ENCODE results near the gene HIPK2. TPM values are rescaled to one million over a fixed set of nuclear protein-coding genes. Genes with fewer than 3 reads are reported as not detected.
A peak's percentile ranks its signal among the peaks of the same experiment; 100 is the strongest.

The HIPK2 gene
- total RNA-seq, 1 experiment from 2014 or later, result 15.4 TPM

GRCh38 chr7:139735912-139736595 is 41.7 kb downstream of the HIPK2 start:
- DNase-seq (ENCODE audit: low spot score), result no peak

- DNase-seq (ENCODE audit: low spot score), result no peak
These were observed 42.3 kb downstream of the HIPK2 start for GRCh38 chr7:139735466-139735865.

GRCh38 chr7:139734395-139734794 is 43.4 kb downstream of the HIPK2 start:
- no peak for DNase-seq (ENCODE audit: low spot score)

GRCh38 chr7:139733751-139734150 is 44.0 kb downstream of the HIPK2 start:
- no peak for DNase-seq (ENCODE audit: low spot score)

- no peak for DNase-seq (ENCODE audit: low spot score)
These were observed 45.2 kb downstream of the HIPK2 start for GRCh38 chr7:139732471-139733167.

GRCh38 chr7:139731802-139732470 is 45.9 kb downstream of the HIPK2 start:
- peak; percentile 96 for DNase-seq (ENCODE audit: low spot score)

GRCh38 chr7:139730746-139731612 is 46.8 kb downstream of the HIPK2 start:
- DNase-seq (ENCODE audit: low spot score), result no peak

GRCh38 chr7:139728203-139728602 is 49.6 kb downstream of the HIPK2 start:
- no peak for DNase-seq (ENCODE audit: low spot score)

- DNase-seq (ENCODE audit: low spot score), result no peak
These were observed 50.6 kb downstream of the HIPK2 start for GRCh38 chr7:139727151-139727705.

- DNase-seq (ENCODE audit: low spot score), result no peak
These were observed 51.3 kb downstream of the HIPK2 start for GRCh38 chr7:139726485-139726869.

- DNase-seq (ENCODE audit: low spot score), result no peak
These were observed 51.8 kb downstream of the HIPK2 start for GRCh38 chr7:139725858-139726484.

- peak; percentile 93 for DNase-seq (ENCODE audit: low spot score)
These were observed 52.7 kb downstream of the HIPK2 start for GRCh38 chr7:139725077-139725476.

- DNase-seq (ENCODE audit: low spot score), result no peak
These were observed 55.2 kb downstream of the HIPK2 start for GRCh38 chr7:139722604-139723003.

GRCh38 chr7:139721821-139722220 is 56.0 kb downstream of the HIPK2 start:
- DNase-seq (ENCODE audit: low spot score), result no peak

GRCh38 chr7:139721417-139721816 is 56.4 kb downstream of the HIPK2 start:
- DNase-seq (ENCODE audit: low spot score), result no peak

GRCh38 chr7:139720705-139721231 is 57.0 kb downstream of the HIPK2 start:
- no peak for DNase-seq (ENCODE audit: low spot score)

GRCh38 chr7:139720186-139720585 is 57.6 kb downstream of the HIPK2 start:
- no peak for DNase-seq (ENCODE audit: low spot score)

GRCh38 chr7:139718859-139719258 is 58.9 kb downstream of the HIPK2 start:
- no peak for DNase-seq (ENCODE audit: low spot score)

GRCh38 chr7:139718141-139718540 is 59.7 kb downstream of the HIPK2 start:
- DNase-seq (ENCODE audit: low spot score), result no peak

GRCh38 chr7:139716156-139716942 is 61.4 kb downstream of the HIPK2 start:
- no peak for DNase-seq (ENCODE audit: low spot score)

Measured in H4 (cell line).